WTC11 (cell line): ENCODE results near the gene CIB1. TPM values are rescaled to one million over a fixed set of nuclear protein-coding genes. Genes with fewer than 3 reads are reported as not detected.
"Not testable (repeated sequence)": the region's sequence is repeated elsewhere in the genome, so short reads cannot be mapped to it uniquely, and the experiment has no call there.

Experiments
- ATAC-seq: fragments of 200-7000 bp; cut with Tn5 transposase; 2 replicates; pipeline ENCODE4 v1.10.0; 2021; ENCODE audit warnings: mild to moderate bottlenecking, moderate library complexity
- CTCF ChIA-PET: fragments of 300-600 bp; sonication (Branson Sonifier 250); formaldehyde crosslinking; loops from one replicate; lab custom pipeline; 2021; ENCODE audit warnings: antibody characterized with exemption; lab: Charles Lee
- POLR2A ChIA-PET: fragments of 350-600 bp; sonication (Branson Sonifier 250); formaldehyde crosslinking; loops from one replicate; lab custom pipeline; 2021; ENCODE audit warnings: antibody characterized with exemption; lab: Charles Lee
- DNase-seq: peaks from one replicate; pipeline ENCODE4 v3.0.0; 2021; ENCODE audit warnings: low spot score
- H3K27ac Mint-ChIP-seq: 2 replicates; pipeline ENCODE4 v1.8.0; 2021; ENCODE audit warnings: mixed read lengths
- H3K27me3 Mint-ChIP-seq: 2 replicates; pipeline ENCODE4 v1.8.0; 2021; ENCODE audit warnings: low read depth, mild to moderate bottlenecking, moderate library complexity, mixed read lengths
- H3K36me3 Mint-ChIP-seq: 2 replicates; pipeline ENCODE4 v1.8.0; 2021; ENCODE audit warnings: mixed read lengths
- H3K4me1 Mint-ChIP-seq: 2 replicates; pipeline ENCODE4 v1.8.0; 2022; ENCODE audit warnings: mixed read lengths
- H3K4me3 Mint-ChIP-seq: 2 replicates; pipeline ENCODE4 v1.8.0; 2021; ENCODE audit warnings: mild to moderate bottlenecking, moderate library complexity, mixed read lengths
- H3K9me3 Mint-ChIP-seq: 2 replicates; pipeline ENCODE4 v1.8.0; 2021; ENCODE audit warnings: mixed read lengths
- ARID4B ChIP-seq: sonication (generic); formaldehyde crosslinking; IDR thresholded peaks from 2 replicates; pipeline ENCODE4 v1.8.0; 2023; ENCODE audit warnings: missing genetic modification reagents, mild to moderate bottlenecking, borderline replicate concordance
- ATF2 ChIP-seq: sonication (generic); formaldehyde crosslinking; IDR thresholded peaks from 2 replicates; pipeline ENCODE4 v1.8.1; 2022; ENCODE audit warnings: low read depth, missing genetic modification reagents, borderline replicate concordance
- CDX4 ChIP-seq: fragments of 250-450 bp; sonication (Bioruptor Pico); IDR thresholded peaks from 2 replicates; pipeline ENCODE4 v1.9.0; 2021; ENCODE audit warnings: moderate library complexity, mild to moderate bottlenecking, inconsistent platforms, borderline replicate concordance
- FOXK1 ChIP-seq: sonication (generic); formaldehyde crosslinking; IDR thresholded peaks from 2 replicates; pipeline ENCODE4 v1.8.0; 2022; ENCODE audit warnings: mild to moderate bottlenecking, moderate library complexity, missing genetic modification reagents
- FOXP1 ChIP-seq: sonication (generic); formaldehyde crosslinking; IDR thresholded peaks from 2 replicates; pipeline ENCODE4 v1.8.0; 2022; ENCODE audit warnings: missing genetic modification reagents, mild to moderate bottlenecking, moderate library complexity, borderline replicate concordance
- GRHL2 ChIP-seq: fragments of 250-450 bp; sonication (Bioruptor Pico); IDR thresholded peaks from 2 replicates; pipeline ENCODE4 v1.8.0; 2022; ENCODE audit warnings: mild to moderate bottlenecking, moderate library complexity; ENCODE audit not compliant: insufficient replicate concordance, severe bottlenecking
- GTF2I ChIP-seq: fragments of 250-450 bp; sonication (Bioruptor Pico); conservative IDR thresholded peaks from 2 replicates; pipeline ENCODE4 v1.4.0; 2021; ENCODE audit warnings: mild to moderate bottlenecking
- MAX ChIP-seq: sonication (generic); formaldehyde crosslinking; IDR thresholded peaks from 2 replicates; pipeline ENCODE4 v1.8.0; 2022; ENCODE audit warnings: mild to moderate bottlenecking, missing genetic modification reagents
- MYBL2 ChIP-seq: sonication (generic); formaldehyde crosslinking; IDR thresholded peaks from 2 replicates; pipeline ENCODE4 v1.8.1; 2023; ENCODE audit warnings: mild to moderate bottlenecking, moderate library complexity, missing genetic modification reagents
- NFE2L1 ChIP-seq: sonication (generic); formaldehyde crosslinking; IDR thresholded peaks from 2 replicates; pipeline ENCODE4 v1.8.1; 2023; ENCODE audit warnings: missing genetic modification reagents
- NFYB ChIP-seq: sonication (generic); formaldehyde crosslinking; conservative IDR thresholded peaks from 2 replicates; pipeline ENCODE4 v1.8.0; 2022; ENCODE audit warnings: low read depth, missing genetic modification reagents
- NR1H2 ChIP-seq: sonication (generic); formaldehyde crosslinking; IDR thresholded peaks from 2 replicates; pipeline ENCODE4 v1.9.0; 2021; ENCODE audit warnings: mild to moderate bottlenecking, moderate library complexity, missing genetic modification reagents
- PRRX2 ChIP-seq: fragments of 250-450 bp; sonication (Bioruptor Pico); IDR thresholded peaks from 2 replicates; pipeline ENCODE4 v1.8.0; 2021; ENCODE audit warnings: mild to moderate bottlenecking
- SMAD3 ChIP-seq: sonication (generic); formaldehyde crosslinking; IDR thresholded peaks from 2 replicates; pipeline ENCODE4 v1.8.0; 2022; ENCODE audit warnings: missing genetic modification reagents, mild to moderate bottlenecking, borderline replicate concordance
- SP1 ChIP-seq: sonication (generic); formaldehyde crosslinking; conservative IDR thresholded peaks from 2 replicates; pipeline ENCODE4 v1.8.1; 2022; ENCODE audit warnings: missing genetic modification reagents
- total RNA-seq: library from RNA; stranded (reverse); gene quantifications from 3 replicates; pipeline ENCODE4 v1.2.3, GENCODE V29; 2021
- TF ChIP-seq, protein P1 (sequence below): sonication (generic); formaldehyde crosslinking; IDR thresholded peaks from 2 replicates; pipeline ENCODE4 v1.8.1; 2022; ENCODE audit warnings: mild to moderate bottlenecking, moderate library complexity, missing genetic modification reagents
- TF ChIP-seq, protein P2 (sequence below): sonication (generic); formaldehyde crosslinking; IDR thresholded peaks from 2 replicates; pipeline ENCODE4 v1.8.1; 2023; ENCODE audit warnings: mild to moderate bottlenecking, moderate library complexity, missing genetic modification reagents

CIB1 gene
- total RNA-seq, 1 experiment from 2014 or later: 29.6 TPM

DNA sequence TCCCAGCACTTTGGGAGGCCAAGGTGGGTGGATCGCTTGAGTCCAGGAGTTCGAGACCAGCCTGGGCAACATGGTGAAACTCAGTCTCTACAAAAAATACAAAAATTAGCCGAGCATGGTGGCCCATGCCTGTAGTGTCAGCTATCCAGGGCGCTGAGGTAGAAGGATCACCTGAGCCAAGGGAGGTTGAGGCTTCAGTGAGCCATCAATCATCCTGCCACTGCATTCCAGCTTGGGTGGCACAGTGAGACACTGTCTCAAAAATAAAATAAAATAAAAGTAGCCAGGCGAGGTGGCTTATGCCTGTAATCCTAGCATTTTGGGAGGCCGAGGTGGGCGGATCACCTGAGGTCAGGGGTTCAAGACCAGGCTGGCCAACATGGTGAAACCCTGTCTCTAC is 45.7 kb downstream of the CIB1 start:
- POLR2A ChIA-PET, H3K27ac Mint-ChIP-seq, H3K4me3 Mint-ChIP-seq, ATAC-seq, DNase-seq, H3K36me3 Mint-ChIP-seq, H3K27me3 Mint-ChIP-seq, H3K9me3 Mint-ChIP-seq: not testable (repeated sequence)
- CTCF ChIA-PET: interaction anchor here (3.0 to 4.4 kb wide), 2 partner anchors 34 to 45 kb away, joined by 7 to 12 read pairs; partner anchors contain the start of genes CIB1 and GDPGP1
- peaks cover 30% of the 10 kb centered on the region for H3K4me1 Mint-ChIP-seq

DNA sequence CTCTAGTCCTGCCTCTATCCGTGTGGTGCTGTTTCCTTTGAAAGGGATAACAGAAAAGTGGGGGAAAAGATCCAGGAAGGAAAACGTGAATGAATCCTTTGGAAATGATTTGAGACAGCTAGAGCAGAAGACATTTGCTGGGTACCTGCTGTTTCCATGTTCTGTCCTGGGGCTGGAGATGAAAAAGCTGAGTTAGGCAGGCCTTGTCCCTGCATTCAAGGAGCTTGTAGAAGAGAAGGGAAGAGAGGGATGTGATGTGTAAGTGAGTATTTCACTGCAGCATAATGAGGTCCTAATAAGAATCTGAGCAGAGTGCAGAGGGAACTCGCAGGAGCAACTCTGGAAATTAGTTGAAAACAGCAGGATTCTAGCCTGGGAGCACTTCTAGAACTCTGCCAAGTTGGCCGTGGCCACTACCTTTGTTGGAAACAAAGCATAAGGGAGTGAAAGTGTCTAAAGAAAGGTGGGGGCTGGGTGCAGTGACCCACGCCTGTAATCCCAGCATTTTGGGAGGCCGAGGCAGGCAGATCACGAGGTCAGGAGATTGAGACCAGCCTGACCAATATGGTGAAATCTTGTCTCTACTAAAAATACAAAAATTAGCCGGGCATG is 46.4 kb downstream of the CIB1 start:
- Mint-ChIP-seq H3K27me3 (no peaks in the 10 kb centered on the region), H3K9me3 (no peaks in the 10 kb centered on the region), H3K4me1 (peaks cover 30% of the 10 kb centered on the region), H3K27ac (peak overlapping the region; percentile 4; the same call in 1 of the 2 replicates), H3K36me3 (no peaks in the 10 kb centered on the region), H3K4me3 (no peak overlapping the region)
- ChIA-PET POLR2A (no interaction called here), CTCF (interaction anchor here (0.6 to 3.0 kb wide), 4 partner anchors 27 to 46 kb away, joined by 4 to 7 read pairs (median 6); partner anchors contain the start of genes CIB1 and GDPGP1)
- no peak for DNase-seq
- TF ChIP-seq CDX4 (CRISPR knock-in tag): no peak
- no peak for ATAC-seq

GRCh38 chr15:90184786-90185704 is 48.7 kb downstream of the CIB1 start:
- DNase-seq (peak; percentile 73), ATAC-seq (peak; percentile 82)
- no peaks in the 10 kb centered on the region for H3K36me3 Mint-ChIP-seq
- H3K4me3 Mint-ChIP-seq: peak overlapping the region; percentile 76
- H3K27ac Mint-ChIP-seq: peak overlapping the region; percentile 75
- ChIA-PET POLR2A (no interaction called here), CTCF (interaction anchor here (0.8 to 3.0 kb wide), 6 partner anchors 16 to 48 kb away, joined by 3 to 7 read pairs (median 5); partner anchors contain the start of genes CIB1, GDPGP1 and SEMA4B)
- no peaks in the 10 kb centered on the region for H3K9me3 Mint-ChIP-seq
- H3K4me1 Mint-ChIP-seq: peaks cover 33% of the 10 kb centered on the region
- H3K27me3 Mint-ChIP-seq: no peaks in the 10 kb centered on the region
- TF ChIP-seq, protein P1, sequence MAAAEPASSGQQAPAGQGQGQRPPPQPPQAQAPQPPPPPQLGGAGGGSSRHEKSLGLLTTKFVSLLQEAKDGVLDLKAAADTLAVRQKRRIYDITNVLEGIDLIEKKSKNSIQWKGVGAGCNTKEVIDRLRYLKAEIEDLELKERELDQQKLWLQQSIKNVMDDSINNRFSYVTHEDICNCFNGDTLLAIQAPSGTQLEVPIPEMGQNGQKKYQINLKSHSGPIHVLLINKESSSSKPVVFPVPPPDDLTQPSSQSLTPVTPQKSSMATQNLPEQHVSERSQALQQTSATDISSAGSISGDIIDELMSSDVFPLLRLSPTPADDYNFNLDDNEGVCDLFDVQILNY (CRISPR knock-in tag): peak; percentile 80; the same call in 1 of the 2 replicates
- TF ChIP-seq PRRX2 (CRISPR knock-in tag) (no peak), GRHL2 (CRISPR knock-in tag) (no peak), FOXK1 (CRISPR knock-in tag) (0 out of 2 replicates have a peak, but pooled peaks have one; percentile 34), ATF2 (CRISPR knock-in tag) (no peak), MAX (CRISPR knock-in tag) (no peak), MYBL2 (CRISPR knock-in tag) (0 out of 2 replicates have a peak, but pooled peaks have one; percentile 41), FOXP1 (peak; percentile 67; the same call in 1 of the 2 replicates), ARID4B (CRISPR knock-in tag) (no peak; the same call in 1 of the 2 replicates), NFE2L1 (0 out of 2 replicates have a peak, but pooled peaks have one; percentile 54), SMAD3 (no peak), GTF2I (CRISPR knock-in tag) (no peak), SP1 (CRISPR knock-in tag) (peak; percentile 58), NFYB (CRISPR knock-in tag) (no peak), NR1H2 (CRISPR knock-in tag) (no peak)
- TF ChIP-seq, protein P2, sequence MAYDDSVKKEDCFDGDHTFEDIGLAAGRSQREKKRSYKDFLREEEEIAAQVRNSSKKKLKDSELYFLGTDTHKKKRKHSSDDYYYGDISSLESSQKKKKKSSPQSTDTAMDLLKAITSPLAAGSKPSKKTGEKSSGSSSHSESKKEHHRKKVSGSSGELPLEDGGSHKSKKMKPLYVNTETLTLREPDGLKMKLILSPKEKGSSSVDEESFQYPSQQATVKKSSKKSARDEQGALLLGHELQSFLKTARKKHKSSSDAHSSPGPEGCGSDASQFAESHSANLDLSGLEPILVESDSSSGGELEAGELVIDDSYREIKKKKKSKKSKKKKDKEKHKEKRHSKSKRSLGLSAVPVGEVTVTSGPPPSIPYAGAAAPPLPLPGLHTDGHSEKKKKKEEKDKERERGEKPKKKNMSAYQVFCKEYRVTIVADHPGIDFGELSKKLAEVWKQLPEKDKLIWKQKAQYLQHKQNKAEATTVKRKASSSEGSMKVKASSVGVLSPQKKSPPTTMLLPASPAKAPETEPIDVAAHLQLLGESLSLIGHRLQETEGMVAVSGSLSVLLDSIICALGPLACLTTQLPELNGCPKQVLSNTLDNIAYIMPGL: peak; percentile 78; the same call in 1 of the 2 replicates
